ENCODE results near the gene CLEC4A. TPM values are rescaled to one million over a fixed set of nuclear protein-coding genes. Genes with fewer than 3 reads are reported as not detected.

The CLEC4A gene
- total RNA-seq: 1.4 TPM
- 1 to 10 TPM in 1 of 4 donors, under 1 TPM in 2, not detected in 1; 0.14 to 1.2 (median 0.53) TPM for polyA plus RNA-seq

DNA sequence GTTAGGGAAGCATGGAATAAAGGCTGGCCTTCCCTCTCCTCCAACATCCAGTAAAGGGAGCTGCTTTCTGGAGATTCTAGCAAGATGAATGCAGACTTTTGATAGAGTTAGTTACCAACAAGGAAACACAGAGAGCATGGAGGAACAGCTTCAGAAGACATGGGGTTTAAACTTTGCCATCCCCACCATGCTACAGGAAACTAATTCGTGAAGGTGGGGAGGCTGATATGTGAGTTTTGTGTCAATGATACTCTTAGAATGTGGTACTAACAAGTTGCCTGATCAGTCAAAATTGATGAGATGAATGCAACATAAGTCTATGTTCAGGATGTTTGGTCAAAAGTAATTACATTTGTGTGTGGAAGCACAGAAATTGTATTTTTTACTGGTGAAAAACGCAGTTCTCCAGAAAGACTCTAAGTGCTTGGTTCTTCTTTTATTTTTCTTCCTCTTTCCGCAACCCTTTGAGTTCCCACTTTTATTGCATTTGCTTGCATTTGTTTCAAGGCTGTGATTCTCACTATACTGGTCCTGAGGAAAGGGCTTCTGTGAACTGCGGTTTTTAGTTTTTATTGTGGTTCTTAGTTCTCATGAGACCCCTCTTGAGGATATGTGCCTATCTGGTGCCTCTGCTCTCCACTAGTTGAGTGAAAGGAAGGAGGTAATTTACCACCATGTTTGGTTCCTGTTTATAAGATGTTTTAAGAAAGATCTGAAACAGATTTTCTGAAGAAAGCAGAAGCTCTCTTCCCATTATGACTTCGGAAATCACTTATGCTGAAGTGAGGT is at the start of gene CLEC4A:
TSS of gene CLEC4A (plus strand) at position 494 of the 789 bp plus-strand sequence. CDS start at position 756, 262 bp downstream.
- Mint-ChIP-seq H3K36me3 (peaks cover 26% of the 10 kb centered on the region), H3K27ac (peak within 1 kb of the TSS; percentile 8 to 76 (median 76)), H3K4me3 (no peak within 1 kb of the TSS), H3K27me3 (no peaks in the 10 kb centered on the region), H3K9me3 (no peaks in the 10 kb centered on the region), H3K4me1 (peaks cover under 1 to 10% (median 6%) of the 10 kb centered on the region in 4 donors)
- Histone ChIP-seq H3K27me3 (ENCODE audit: control insufficient read depth, insufficient read depth, low read length) (no peaks in the 10 kb centered on the region), H3K36me3 (ENCODE audit: control insufficient read depth, insufficient read depth, low read length) (no peaks in the 10 kb centered on the region), H3K9me3 (ENCODE audit: control insufficient read depth in 2 of 2, low read length in 2 of 2) (no peaks in the 10 kb centered on the region), H3K27ac (ENCODE audit: insufficient read depth, low read length, poor library complexity, severe bottlenecking) (no peak within 1 kb of the TSS), H3K4me3 (ENCODE audit: low read depth, low read length) (no peak within 1 kb of the TSS), H3K4me1 (ENCODE audit: control insufficient read depth, insufficient read depth, low read length, poor library complexity, severe bottlenecking) (no peaks in the 10 kb centered on the region)
- DNase-seq: no peak
- ATAC-seq (ENCODE audit: low read depth in 2 of 2): no peak

DNA sequence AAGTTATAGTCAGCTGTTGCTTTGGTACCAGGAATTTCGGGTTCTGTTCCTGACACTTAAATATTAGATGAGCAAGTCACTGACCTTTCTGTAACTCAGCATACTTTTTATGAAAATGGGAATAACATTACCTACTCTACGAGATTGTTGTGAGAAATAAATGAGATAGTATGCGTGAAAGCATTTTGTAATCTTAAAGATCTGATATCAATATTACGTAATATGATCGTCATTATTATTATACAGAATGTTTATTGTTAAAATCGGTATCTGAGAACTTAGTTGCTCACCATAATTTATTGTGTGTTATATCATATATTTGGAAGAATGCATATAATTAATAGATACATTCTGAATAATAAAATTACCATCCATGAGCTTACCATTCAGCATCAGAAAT is 47.5 kb upstream of the CLEC4A start:
- Histone ChIP-seq H3K4me1 (ENCODE audit: control insufficient read depth, insufficient read depth, low read length, poor library complexity, severe bottlenecking) (peaks cover 7% of the 10 kb centered on the region), H3K27ac (ENCODE audit: insufficient read depth, low read length, poor library complexity, severe bottlenecking) (no peak overlapping the region), H3K27me3 (ENCODE audit: control insufficient read depth, insufficient read depth, low read length) (no peaks in the 10 kb centered on the region), H3K36me3 (ENCODE audit: control insufficient read depth, insufficient read depth, low read length) (no peaks in the 10 kb centered on the region), H3K4me3 (ENCODE audit: low read depth, low read length) (no peak overlapping the region), H3K9me3 (ENCODE audit: control insufficient read depth in 2 of 2, low read length in 2 of 2) (no peaks in the 10 kb centered on the region)
- no peak for ATAC-seq (ENCODE audit: low read depth in 2 of 2)
- DNase-seq: no peak
- Mint-ChIP-seq H3K4me1 (peaks cover 10 to 34% (median 19%) of the 10 kb centered on the region in 4 donors), H3K9me3 (peaks cover 0 to 2% (median 0%) of the 10 kb centered on the region in 7 donors), H3K27me3 (peaks cover 6% of the 10 kb centered on the region), H3K27ac (no peak overlapping the region), H3K4me3 (no peak overlapping the region), H3K36me3 (no peaks in the 10 kb centered on the region)

DNA sequence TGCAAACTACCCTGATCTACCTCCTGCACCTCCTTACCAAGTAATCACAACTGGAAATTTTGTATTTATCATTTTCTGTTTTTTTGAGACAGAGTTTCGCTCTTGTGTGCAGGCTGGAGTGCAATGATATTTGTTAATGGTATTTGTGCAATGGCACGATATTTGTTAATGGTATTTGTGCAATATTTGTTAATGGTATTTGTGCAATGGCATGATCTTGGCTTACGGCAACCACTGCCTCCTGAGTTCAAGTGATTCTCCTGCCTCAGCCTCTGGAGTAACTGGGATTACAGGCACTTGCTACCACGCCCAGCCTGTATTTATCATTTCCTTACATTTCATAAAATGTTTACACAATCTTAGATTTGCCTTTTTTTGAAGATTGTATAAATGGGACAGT is 47.1 kb upstream of the CLEC4A start:
- no peak overlapping the region for H3K27ac Mint-ChIP-seq
- H3K4me1 ChIP-seq (ENCODE audit: control insufficient read depth, insufficient read depth, low read length, poor library complexity, severe bottlenecking): peaks cover 12% of the 10 kb centered on the region
- H3K4me3 Mint-ChIP-seq: no peak overlapping the region
- no peak overlapping the region for H3K27ac ChIP-seq (ENCODE audit: insufficient read depth, low read length, poor library complexity, severe bottlenecking)
- DNase-seq: no peak
- no peaks in the 10 kb centered on the region for H3K27me3 ChIP-seq (ENCODE audit: control insufficient read depth, insufficient read depth, low read length)
- H3K9me3 ChIP-seq (ENCODE audit: control insufficient read depth in 2 of 2, low read length in 2 of 2): no peaks in the 10 kb centered on the region
- peaks cover 0 to 2% (median 0%) of the 10 kb centered on the region in 7 donors for H3K9me3 Mint-ChIP-seq
- H3K36me3 ChIP-seq (ENCODE audit: control insufficient read depth, insufficient read depth, low read length): no peaks in the 10 kb centered on the region
- peaks cover 10 to 39% (median 21%) of the 10 kb centered on the region in 4 donors for H3K4me1 Mint-ChIP-seq
- no peak for ATAC-seq (ENCODE audit: low read depth in 2 of 2)
- no peaks in the 10 kb centered on the region for H3K36me3 Mint-ChIP-seq
- no peak overlapping the region for H3K4me3 ChIP-seq (ENCODE audit: low read depth, low read length)
- peaks cover 6% of the 10 kb centered on the region for H3K27me3 Mint-ChIP-seq

DNA sequence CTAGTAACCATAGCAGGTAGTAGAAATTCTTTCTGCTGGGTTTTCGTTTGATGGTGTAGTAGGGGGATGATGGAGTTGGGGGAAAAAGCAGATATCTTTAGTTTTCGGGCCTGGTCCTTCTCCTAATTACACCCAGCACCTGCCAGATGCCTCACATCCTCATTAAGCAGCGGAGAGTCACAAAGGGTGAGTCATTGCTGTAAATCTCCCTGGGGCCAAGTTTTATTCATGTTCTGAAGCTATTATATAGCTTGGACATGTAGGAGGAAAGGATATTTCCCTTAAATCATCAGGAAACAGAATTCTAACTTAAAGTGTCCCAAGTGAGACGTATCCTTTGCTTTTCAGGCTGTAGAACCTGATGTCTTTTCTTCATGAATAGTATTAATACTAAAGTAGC is 46.2 kb upstream of the CLEC4A start:
- Histone ChIP-seq H3K4me3 (ENCODE audit: low read depth, low read length) (no peak overlapping the region), H3K9me3 (ENCODE audit: control insufficient read depth in 2 of 2, low read length in 2 of 2) (no peaks in the 10 kb centered on the region), H3K36me3 (ENCODE audit: control insufficient read depth, insufficient read depth, low read length) (no peaks in the 10 kb centered on the region), H3K4me1 (ENCODE audit: control insufficient read depth, insufficient read depth, low read length, poor library complexity, severe bottlenecking) (peaks cover 15% of the 10 kb centered on the region), H3K27me3 (ENCODE audit: control insufficient read depth, insufficient read depth, low read length) (no peaks in the 10 kb centered on the region), H3K27ac (ENCODE audit: insufficient read depth, low read length, poor library complexity, severe bottlenecking) (no peak overlapping the region)
- Mint-ChIP-seq H3K27ac (peak overlapping the region in 2 of 3 donors; percentile 28 to 64), H3K9me3 (peaks cover 0 to 2% (median 0%) of the 10 kb centered on the region in 7 donors), H3K4me1 (peaks cover 10 to 42% (median 23%) of the 10 kb centered on the region in 4 donors), H3K27me3 (peaks cover 6% of the 10 kb centered on the region), H3K4me3 (peak overlapping the region in 1 of 4 donors; percentile 49), H3K36me3 (no peaks in the 10 kb centered on the region)
- no peak for DNase-seq
- ATAC-seq (ENCODE audit: low read depth in 2 of 2): no peak

DNA sequence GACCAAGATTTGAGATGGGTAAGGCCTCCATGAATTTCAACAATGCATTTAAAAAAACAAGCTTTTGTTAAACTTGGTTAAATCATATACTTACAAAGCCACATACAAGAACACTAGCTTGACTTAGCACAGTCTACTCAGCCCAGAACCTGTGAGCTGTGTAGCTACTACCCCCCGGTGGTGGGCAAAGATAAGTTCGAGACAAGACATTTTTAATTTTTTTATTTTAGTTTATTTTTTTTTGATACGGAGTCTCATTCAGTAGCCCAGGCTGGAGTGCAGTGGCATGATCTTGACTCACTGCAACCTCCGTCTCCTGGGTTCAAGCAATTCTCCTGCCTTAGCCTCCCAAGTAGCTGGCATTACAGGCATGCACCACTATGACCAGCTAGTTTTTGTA is 45.0 kb upstream of the CLEC4A start:
- DNase-seq: peak; percentile 51 to 81 (median 78)
- Histone ChIP-seq H3K36me3 (ENCODE audit: control insufficient read depth, insufficient read depth, low read length) (no peaks in the 10 kb centered on the region), H3K27ac (ENCODE audit: insufficient read depth, low read length, poor library complexity, severe bottlenecking) (no peak overlapping the region), H3K9me3 (ENCODE audit: control insufficient read depth in 2 of 2, low read length in 2 of 2) (no peaks in the 10 kb centered on the region), H3K4me3 (ENCODE audit: low read depth, low read length) (no peak overlapping the region), H3K27me3 (ENCODE audit: control insufficient read depth, insufficient read depth, low read length) (no peaks in the 10 kb centered on the region), H3K4me1 (ENCODE audit: control insufficient read depth, insufficient read depth, low read length, poor library complexity, severe bottlenecking) (peaks cover 25% of the 10 kb centered on the region)
- Mint-ChIP-seq H3K36me3 (no peaks in the 10 kb centered on the region), H3K27ac (peak overlapping the region; percentile 50 to 100 (median 75)), H3K4me3 (peak overlapping the region in 3 of 4 donors; percentile 18 to 66 (median 43)), H3K9me3 (no peaks in the 10 kb centered on the region), H3K27me3 (peaks cover 6% of the 10 kb centered on the region), H3K4me1 (peaks cover 10 to 54% (median 30%) of the 10 kb centered on the region in 4 donors)
- ATAC-seq (ENCODE audit: low read depth in 2 of 2): peak; percentile 44 to 49

DNA sequence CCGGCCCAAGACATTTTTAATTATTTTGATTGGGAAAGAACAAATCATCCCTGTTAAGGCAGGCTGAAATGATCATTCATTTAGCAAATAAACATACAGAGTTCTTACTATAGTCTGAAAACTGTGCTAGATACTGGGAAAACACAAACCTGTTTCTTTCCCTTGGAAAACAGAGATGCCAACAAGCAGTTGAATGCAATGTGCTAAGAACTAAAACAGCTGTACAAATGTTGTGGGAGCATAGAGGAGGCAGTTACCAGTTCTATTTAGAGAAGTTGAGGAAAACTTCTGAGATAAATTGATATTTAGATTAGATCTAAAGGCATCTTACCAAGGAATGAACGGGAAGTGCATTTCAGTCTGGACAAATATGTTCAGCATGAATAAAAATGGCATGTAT is 44.5 kb upstream of the CLEC4A start:
- Histone ChIP-seq H3K27ac (ENCODE audit: insufficient read depth, low read length, poor library complexity, severe bottlenecking) (no peak overlapping the region), H3K9me3 (ENCODE audit: control insufficient read depth in 2 of 2, low read length in 2 of 2) (no peaks in the 10 kb centered on the region), H3K4me3 (ENCODE audit: low read depth, low read length) (no peak overlapping the region), H3K27me3 (ENCODE audit: control insufficient read depth, insufficient read depth, low read length) (no peaks in the 10 kb centered on the region), H3K4me1 (ENCODE audit: control insufficient read depth, insufficient read depth, low read length, poor library complexity, severe bottlenecking) (peaks cover 30% of the 10 kb centered on the region), H3K36me3 (ENCODE audit: control insufficient read depth, insufficient read depth, low read length) (no peaks in the 10 kb centered on the region)
- H3K27ac Mint-ChIP-seq: peak overlapping the region; percentile 75 to 100 (median 96)
- no peaks in the 10 kb centered on the region for H3K9me3 Mint-ChIP-seq
- peaks cover 11 to 59% (median 34%) of the 10 kb centered on the region in 4 donors for H3K4me1 Mint-ChIP-seq
- peaks cover 6% of the 10 kb centered on the region for H3K27me3 Mint-ChIP-seq
- ATAC-seq (ENCODE audit: low read depth in 2 of 2) (no peak), DNase-seq (no peak)
- peak overlapping the region in 2 of 4 donors; percentile 66 to 68 for H3K4me3 Mint-ChIP-seq
- peaks cover 1% of the 10 kb centered on the region for H3K36me3 Mint-ChIP-seq

DNA sequence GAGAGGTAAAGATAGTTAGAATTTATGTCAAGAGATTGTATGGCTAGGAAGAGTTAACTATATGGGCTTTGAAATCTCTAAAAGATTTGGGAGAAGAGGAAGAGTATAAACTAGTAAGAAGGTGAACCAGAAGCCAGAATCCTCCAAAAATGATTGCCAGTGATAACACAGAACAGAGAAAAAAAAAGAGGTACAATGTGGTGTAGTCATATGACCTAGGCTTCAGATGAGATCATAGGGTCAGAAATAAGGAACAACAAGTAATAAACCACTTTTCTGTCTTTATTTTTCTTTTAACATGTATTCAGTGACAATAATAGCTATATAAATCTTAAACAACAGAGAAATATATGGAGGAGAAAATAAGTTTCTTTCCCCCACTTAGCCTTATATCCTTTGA is 43.3 kb upstream of the CLEC4A start:
- Mint-ChIP-seq H3K9me3 (no peaks in the 10 kb centered on the region), H3K27ac (peak overlapping the region; percentile 92 to 100 (median 96)), H3K4me3 (peak overlapping the region; percentile 31 to 68 (median 50)), H3K36me3 (peaks cover 8% of the 10 kb centered on the region), H3K27me3 (peaks cover 6% of the 10 kb centered on the region), H3K4me1 (peaks cover 18 to 71% (median 42%) of the 10 kb centered on the region in 4 donors)
- DNase-seq (no peak), ATAC-seq (ENCODE audit: low read depth in 2 of 2) (no peak)
- no peaks in the 10 kb centered on the region for H3K36me3 ChIP-seq (ENCODE audit: control insufficient read depth, insufficient read depth, low read length)
- peaks cover 39% of the 10 kb centered on the region for H3K4me1 ChIP-seq (ENCODE audit: control insufficient read depth, insufficient read depth, low read length, poor library complexity, severe bottlenecking)
- H3K9me3 ChIP-seq (ENCODE audit: control insufficient read depth in 2 of 2, low read length in 2 of 2): no peaks in the 10 kb centered on the region
- H3K27ac ChIP-seq (ENCODE audit: insufficient read depth, low read length, poor library complexity, severe bottlenecking): peak overlapping the region; percentile 94
- no peaks in the 10 kb centered on the region for H3K27me3 ChIP-seq (ENCODE audit: control insufficient read depth, insufficient read depth, low read length)
- peak overlapping the region; percentile 21 for H3K4me3 ChIP-seq (ENCODE audit: low read depth, low read length)
